Astrocyte (in vitro differentiated cells and primary cell): ENCODE data around the gene OGN. TPM values are rescaled to one million over a fixed set of nuclear protein-coding genes. Genes with fewer than 3 reads are reported as not detected.

ENCODE experiments used
- DNase-seq: peaks from one replicate; pipeline ENCODE4 v3.0.0-alpha.2; 2010; ENCODE audit warnings: low read depth
- FAIRE-seq: peaks from 2 replicates; lab custom pipeline; 2011; peaks lifted over from hg19 to GRCh38; lab: Jason Lieb, UNC
- H2AFZ ChIP-seq: 2 replicates; pipeline ENCODE4 v1.6.0; 2012; ENCODE audit warnings: low read depth, low read length, inconsistent platforms
- H3K27ac ChIP-seq: 2 replicates; pipeline ENCODE4 v1.5.1; 2011; ENCODE audit warnings: low read depth, low read length, inconsistent platforms
- H3K27me3 ChIP-seq: 2 replicates; pipeline ENCODE4 v1.6.0; 2011; ENCODE audit warnings: low read length, inconsistent platforms; ENCODE audit not compliant: insufficient read depth
- H3K36me3 ChIP-seq: 2 replicates; pipeline ENCODE4 v1.5.1; 2011; ENCODE audit warnings: low read length, inconsistent platforms; ENCODE audit not compliant: insufficient read depth
- H3K4me1 ChIP-seq: 2 replicates; pipeline ENCODE4 v1.5.1; 2011; ENCODE audit warnings: low read length, inconsistent platforms; ENCODE audit not compliant: insufficient read depth
- H3K4me2 ChIP-seq: 2 replicates; pipeline ENCODE4 v1.6.0; 2012; ENCODE audit warnings: low read length, inconsistent platforms
- H3K4me3 ChIP-seq: 2 replicates; pipeline ENCODE4 v1.5.1; 2011; ENCODE audit warnings: low read depth, mild to moderate bottlenecking, low read length, inconsistent platforms; ENCODE audit not compliant: insufficient read depth
- H3K79me2 ChIP-seq: 2 replicates; pipeline ENCODE4 v1.6.0; 2012; ENCODE audit warnings: mild to moderate bottlenecking, low read length, inconsistent platforms; ENCODE audit not compliant: insufficient read depth
- H3K9ac ChIP-seq: 2 replicates; pipeline ENCODE4 v1.6.0; 2012; ENCODE audit warnings: mild to moderate bottlenecking, low read length, inconsistent platforms
- H3K9me3 ChIP-seq: 2 replicates; pipeline ENCODE4 v1.5.1; 2012; ENCODE audit warnings: low read depth, mild to moderate bottlenecking, low read length, inconsistent platforms; ENCODE audit not compliant: insufficient read depth
- H4K20me1 ChIP-seq: 2 replicates; pipeline ENCODE4 v1.6.0; 2012; ENCODE audit warnings: low read length, inconsistent platforms; ENCODE audit not compliant: insufficient read depth
- H3K27ac Mint-ChIP-seq: one replicate; pipeline ENCODE4 v1.8.0; 2021; ENCODE audit warnings: mild to moderate bottlenecking, mixed read lengths; ENCODE audit not compliant: unreplicated experiment
- H3K27me3 Mint-ChIP-seq: one replicate; pipeline ENCODE4 v1.8.0; 2021; ENCODE audit warnings: low read depth, mixed read lengths; ENCODE audit not compliant: unreplicated experiment
- H3K36me3 Mint-ChIP-seq: one replicate; pipeline ENCODE4 v1.8.0; 2021; ENCODE audit warnings: low read depth, mixed read lengths; ENCODE audit not compliant: unreplicated experiment
- H3K4me1 Mint-ChIP-seq: one replicate; pipeline ENCODE4 v1.8.0; 2021; ENCODE audit warnings: low read depth, mixed read lengths; ENCODE audit not compliant: unreplicated experiment
- H3K4me3 Mint-ChIP-seq: one replicate; pipeline ENCODE4 v1.8.0; 2021; ENCODE audit warnings: mild to moderate bottlenecking, moderate library complexity, mixed read lengths; ENCODE audit not compliant: unreplicated experiment
- H3K9me3 Mint-ChIP-seq: one replicate; pipeline ENCODE4 v1.8.0; 2021; ENCODE audit warnings: mild to moderate bottlenecking, mixed read lengths; ENCODE audit not compliant: unreplicated experiment
- EZH2 ChIP-seq: IDR thresholded peaks from 2 replicates; pipeline ENCODE4 v1.6.1; 2012; ENCODE audit warnings: mild to moderate bottlenecking, low read length, inconsistent platforms; ENCODE audit not compliant: insufficient read depth
- total RNA-seq: library from RNA; stranded (reverse); gene quantifications from 2 replicates; pipeline ENCODE4 v1.2.1, GENCODE V29; 2021
- TF ChIP-seq, protein P1 (sequence below): IDR thresholded peaks from 2 replicates; pipeline ENCODE4 v1.5.1; 2011; ENCODE audit warnings: low read depth, mild to moderate bottlenecking, inconsistent platforms, low read length, moderate library complexity; ENCODE audit not compliant: insufficient read depth

The OGN gene
- total RNA-seq, 1 donor from 2014 or later, result not detected

DNA sequence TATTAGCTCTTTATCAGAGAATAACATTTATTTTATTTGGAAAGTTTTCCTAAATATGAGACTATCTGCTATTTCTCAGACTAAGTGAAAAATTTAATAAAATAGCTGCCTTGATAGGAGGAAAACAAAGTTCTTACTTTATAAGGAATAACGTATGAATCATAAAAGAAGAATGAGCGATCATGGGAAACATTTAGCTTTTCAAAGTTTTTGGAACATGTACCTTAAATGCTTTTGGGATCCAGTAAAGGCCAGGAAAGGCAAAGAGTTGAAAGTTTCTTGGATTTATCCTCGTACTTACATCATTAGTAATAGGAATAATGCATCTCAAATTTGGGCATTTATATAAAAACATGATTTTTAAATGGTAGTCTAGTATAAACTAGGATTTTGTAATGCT, 19.4 kb downstream of the OGN start:
- Histone ChIP-seq H3K4me2 (no peak overlapping the region), H3K36me3 (no peaks in the 10 kb centered on the region), H3K9ac (no peak overlapping the region), H4K20me1 (no peaks in the 10 kb centered on the region), H3K79me2 (no peaks in the 10 kb centered on the region), H3K27ac (peak overlapping the region; percentile 41), H3K27me3 (no peaks in the 10 kb centered on the region), H2AFZ (no peak overlapping the region), H3K9me3 (no peaks in the 10 kb centered on the region), H3K4me3 (no peak overlapping the region), H3K4me1 (peaks cover 14% of the 10 kb centered on the region)
- H3K4me1 Mint-ChIP-seq, result no peaks in the 10 kb centered on the region
- no peak overlapping the region for H3K4me3 Mint-ChIP-seq
- no peak overlapping the region for H3K27ac Mint-ChIP-seq
- no peaks in the 10 kb centered on the region for H3K36me3 Mint-ChIP-seq
- no peaks in the 10 kb centered on the region for H3K27me3 Mint-ChIP-seq
- H3K9me3 Mint-ChIP-seq, result no peaks in the 10 kb centered on the region
- peak; percentile 60 for DNase-seq
- no peak for TF ChIP-seq EZH2
- TF ChIP-seq, protein P1, sequence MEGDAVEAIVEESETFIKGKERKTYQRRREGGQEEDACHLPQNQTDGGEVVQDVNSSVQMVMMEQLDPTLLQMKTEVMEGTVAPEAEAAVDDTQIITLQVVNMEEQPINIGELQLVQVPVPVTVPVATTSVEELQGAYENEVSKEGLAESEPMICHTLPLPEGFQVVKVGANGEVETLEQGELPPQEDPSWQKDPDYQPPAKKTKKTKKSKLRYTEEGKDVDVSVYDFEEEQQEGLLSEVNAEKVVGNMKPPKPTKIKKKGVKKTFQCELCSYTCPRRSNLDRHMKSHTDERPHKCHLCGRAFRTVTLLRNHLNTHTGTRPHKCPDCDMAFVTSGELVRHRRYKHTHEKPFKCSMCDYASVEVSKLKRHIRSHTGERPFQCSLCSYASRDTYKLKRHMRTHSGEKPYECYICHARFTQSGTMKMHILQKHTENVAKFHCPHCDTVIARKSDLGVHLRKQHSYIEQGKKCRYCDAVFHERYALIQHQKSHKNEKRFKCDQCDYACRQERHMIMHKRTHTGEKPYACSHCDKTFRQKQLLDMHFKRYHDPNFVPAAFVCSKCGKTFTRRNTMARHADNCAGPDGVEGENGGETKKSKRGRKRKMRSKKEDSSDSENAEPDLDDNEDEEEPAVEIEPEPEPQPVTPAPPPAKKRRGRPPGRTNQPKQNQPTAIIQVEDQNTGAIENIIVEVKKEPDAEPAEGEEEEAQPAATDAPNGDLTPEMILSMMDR, result no peak
- FAIRE-seq, result no peak

DNA sequence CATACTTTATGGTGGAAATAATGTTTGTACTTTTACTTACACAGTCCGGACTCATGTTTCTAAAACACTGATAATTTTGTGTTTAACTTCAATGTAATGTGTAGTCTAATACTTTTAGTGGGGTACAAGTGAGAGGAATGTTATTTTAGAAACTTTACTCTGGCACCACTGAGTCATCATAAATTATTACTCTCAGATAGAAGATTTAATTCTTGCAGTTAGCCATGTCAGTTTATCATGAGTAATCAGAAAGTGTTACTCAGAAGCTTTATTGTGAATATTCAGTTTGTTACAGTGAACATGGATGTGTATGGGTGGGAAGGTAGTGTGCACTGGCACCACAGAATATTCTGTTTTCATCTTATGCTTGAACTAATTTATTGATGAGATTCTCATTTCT, 20.0 kb downstream of the OGN start:
- Histone ChIP-seq H3K79me2 (no peaks in the 10 kb centered on the region), H3K4me3 (no peak overlapping the region), H3K36me3 (no peaks in the 10 kb centered on the region), H3K4me1 (peaks cover 17% of the 10 kb centered on the region), H4K20me1 (no peaks in the 10 kb centered on the region), H3K27ac (peak overlapping the region; percentile 41), H3K9me3 (no peaks in the 10 kb centered on the region), H3K4me2 (peak overlapping the region; percentile 32), H2AFZ (no peak overlapping the region), H3K27me3 (no peaks in the 10 kb centered on the region), H3K9ac (peak overlapping the region; percentile 8)
- peaks cover 1% of the 10 kb centered on the region for H3K4me1 Mint-ChIP-seq
- no peak overlapping the region for H3K4me3 Mint-ChIP-seq
- no peaks in the 10 kb centered on the region for H3K27me3 Mint-ChIP-seq
- peak; percentile 75 for DNase-seq
- TF ChIP-seq, protein P1, result no peak
- TF ChIP-seq EZH2, result no peak
- peak; percentile 90 for FAIRE-seq
- no peak overlapping the region for H3K27ac Mint-ChIP-seq
- H3K9me3 Mint-ChIP-seq, result no peaks in the 10 kb centered on the region
- no peaks in the 10 kb centered on the region for H3K36me3 Mint-ChIP-seq

DNA sequence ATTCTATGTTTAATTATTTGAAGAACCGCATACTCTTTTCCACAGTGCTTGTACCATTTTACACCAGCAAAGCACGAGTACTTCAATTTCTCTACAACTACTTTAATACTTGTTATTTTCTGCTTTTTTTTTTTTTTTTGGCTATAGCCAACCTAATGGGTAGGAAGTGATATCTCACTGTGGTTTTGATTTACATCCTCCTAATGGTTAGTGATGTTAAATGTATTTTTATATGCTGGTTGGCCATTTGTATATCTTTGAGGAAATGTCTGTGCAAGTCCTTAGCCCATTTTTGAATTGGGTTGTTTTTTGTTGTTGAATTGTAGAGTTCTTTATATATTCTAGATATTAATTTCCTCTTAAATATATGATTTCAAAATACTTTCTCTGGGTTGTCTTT, 22.6 kb downstream of the OGN start:
- H2AFZ ChIP-seq, result no peak overlapping the region
- H3K4me3 ChIP-seq, result no peak overlapping the region
- no peaks in the 10 kb centered on the region for H3K27me3 Mint-ChIP-seq
- no peaks in the 10 kb centered on the region for H3K27me3 ChIP-seq
- DNase-seq, result no peak
- no peak overlapping the region for H3K27ac ChIP-seq
- H3K79me2 ChIP-seq, result no peaks in the 10 kb centered on the region
- no peak for FAIRE-seq
- no peaks in the 10 kb centered on the region for H3K9me3 Mint-ChIP-seq
- H4K20me1 ChIP-seq, result no peaks in the 10 kb centered on the region
- H3K9me3 ChIP-seq, result no peaks in the 10 kb centered on the region
- H3K9ac ChIP-seq, result no peak overlapping the region
- H3K36me3 ChIP-seq, result no peaks in the 10 kb centered on the region
- H3K4me1 Mint-ChIP-seq, result peaks cover 8% of the 10 kb centered on the region
- no peak for TF ChIP-seq EZH2
- TF ChIP-seq, protein P1, result no peak
- H3K27ac Mint-ChIP-seq, result no peak overlapping the region
- H3K4me3 Mint-ChIP-seq, result no peak overlapping the region
- peaks cover 24% of the 10 kb centered on the region for H3K4me1 ChIP-seq
- H3K36me3 Mint-ChIP-seq, result no peaks in the 10 kb centered on the region
- H3K4me2 ChIP-seq, result no peak overlapping the region
